K562 (cell line): Measurements from ENCODE around the gene PRKAA2. TPM values are rescaled to one million over a fixed set of nuclear protein-coding genes. Genes with fewer than 3 reads are reported as not detected.

Experiments
- ATAC-seq: fragments of 200-7000 bp; cut with Tn5 transposase; 3 replicates; pipeline ENCODE4 v1.9.1; 2020; ENCODE audit warnings: moderate library complexity
- BruUV-seq: library from RNA; stranded (reverse); fragments of 400-500 nt; replicated peaks from 2 replicates; lab custom pipeline; 2021; lab: Mats Ljungman, UMichigan
- CTCF ChIA-PET: fragments of 300-600 bp; formaldehyde crosslinking; extraction: SDS; loops from one replicate; lab custom pipeline; 2021; ENCODE audit warnings: low intra/inter-chr PET ratio; lab: Yijun Ruan, JAX
- POLR2A ChIA-PET: fragments of 300-600, 350-650 bp; sonication (Branson Sonifier 250); formaldehyde crosslinking; extraction: SDS; loops from one replicate; lab custom pipeline; 2021; ENCODE audit warnings: antibody characterized with exemption, inconsistent platforms; lab: Yijun Ruan, JAX
- DNase-seq, 4 experiments: peaks; one replicate each; pipeline versions ENCODE4 v3.0.0 to v3.0.0-alpha.2; 2011 to 2018; ENCODE audit warnings: low spot score in 3 of 4, mixed read lengths in 3 of 4; ENCODE audit errors: extremely low read depth in 1 of 4
- FAIRE-seq: peaks from 2 replicates; lab custom pipeline; 2011; peaks lifted over from hg19 to GRCh38; lab: Jason Lieb, UNC
- H2AFZ ChIP-seq: 2 replicates; pipeline ENCODE4 v1.6.0; 2011; ENCODE audit warnings: low read depth, low read length, control low read depth, inconsistent platforms
- H3K27ac ChIP-seq: fragments of 200-600 bp; 3 replicates; pipeline ENCODE4 v1.8.0; 2011; ENCODE audit warnings: low read depth, mild to moderate bottlenecking, control low read depth, inconsistent platforms, low read length, moderate library complexity, mixed read lengths; ENCODE audit errors: extremely low read depth
- H3K27me3 ChIP-seq, 2 experiments: fragments of 300-600 bp in 1 of 2; 2 replicates in 1 of 2; 3 replicates in 1 of 2; pipeline versions ENCODE4 v1.6.0 to v1.8.0; 2011; ENCODE audit warnings: inconsistent platforms in 2 of 2, low read length in 2 of 2, mild to moderate bottlenecking in 1 of 2, mixed read lengths in 1 of 2, moderate library complexity in 1 of 2; ENCODE audit not compliant: control insufficient read depth in 2 of 2, insufficient read depth in 2 of 2
- H3K36me3 ChIP-seq: fragments of 300-600 bp; 3 replicates; pipeline ENCODE4 v1.8.0; 2011; ENCODE audit warnings: mild to moderate bottlenecking, low read length, inconsistent platforms; ENCODE audit not compliant: control insufficient read depth, insufficient read depth
- H3K4me1 ChIP-seq, 2 experiments: fragments of 200-600 bp in 1 of 2; replicated peaks in 1 of 2; 2 replicates in 1 of 2; 3 replicates in 1 of 2; pipeline versions ENCODE4 v1.5.1 to v1.8.0; 2011; ENCODE audit warnings: inconsistent platforms in 2 of 2, low read length in 2 of 2, mild to moderate bottlenecking in 1 of 2, mixed read lengths in 1 of 2, moderate library complexity in 1 of 2; ENCODE audit not compliant: control insufficient read depth in 2 of 2, insufficient read depth in 2 of 2
- H3K4me2 ChIP-seq: 2 replicates; pipeline ENCODE4 v1.6.1; 2011; ENCODE audit warnings: low read length, control low read depth, inconsistent platforms, mixed read lengths; ENCODE audit not compliant: insufficient read depth
- H3K4me3 ChIP-seq: fragments of 200-600 bp; sonication (generic), shearing (Covaris generic); 2 replicates; pipeline ENCODE4 v1.5.1; 2016; ENCODE audit warnings: control low read depth, inconsistent platforms
- H3K79me2 ChIP-seq: fragments of 200-600 bp; 3 replicates; pipeline ENCODE4 v1.8.0; 2011; ENCODE audit warnings: low read length, inconsistent platforms; ENCODE audit not compliant: control insufficient read depth, insufficient read depth
- H3K9ac ChIP-seq, 2 experiments: 2 replicates each; pipeline versions ENCODE4 v1.6.0 to v1.6.1; 2011; ENCODE audit warnings: low read depth in 2 of 2, low read length in 2 of 2, control low read depth in 1 of 2, inconsistent platforms in 1 of 2, mild to moderate bottlenecking in 1 of 2, mixed read lengths in 1 of 2; ENCODE audit not compliant: insufficient read depth in 1 of 2
- H3K9me1 ChIP-seq: one replicate; pipeline ENCODE4 v1.6.0; 2011; ENCODE audit warnings: inconsistent platforms, mild to moderate bottlenecking, low read length, moderate library complexity; ENCODE audit not compliant: control insufficient read depth, insufficient read depth
- H3K9me3 ChIP-seq: replicated peaks from 2 replicates; pipeline ENCODE4 v1.5.1; 2011; ENCODE audit warnings: low read depth, low read length, inconsistent platforms; ENCODE audit not compliant: control insufficient read depth, insufficient read depth
- H4K20me1 ChIP-seq: replicated peaks from 2 replicates; pipeline ENCODE4 v1.6.1; 2011; ENCODE audit warnings: low read length, inconsistent platforms, mixed read lengths; ENCODE audit not compliant: control insufficient read depth, insufficient read depth
- AFF4 ChIP-seq: sonication (generic); formaldehyde crosslinking; IDR thresholded peaks from 2 replicates; pipeline ENCODE4 v1.8.0; 2023; ENCODE audit warnings: mild to moderate bottlenecking, missing genetic modification reagents
- E2F5 ChIP-seq: sonication (generic); formaldehyde crosslinking; IDR thresholded peaks from 2 replicates; pipeline ENCODE4 v1.8.0; 2022; ENCODE audit warnings: mild to moderate bottlenecking, missing genetic modification reagents
- FOXA1 ChIP-seq: fragments of 450-650 bp; IDR thresholded peaks from 2 replicates; pipeline ENCODE4 v1.6.1; 2016; ENCODE audit warnings: mild to moderate bottlenecking, borderline replicate concordance
- GATA2 ChIP-seq: sonication (generic); formaldehyde crosslinking; IDR thresholded peaks from 2 replicates; pipeline ENCODE4 v1.4.0; 2020; ENCODE audit warnings: mild to moderate bottlenecking, missing genetic modification reagents
- HLTF ChIP-seq: fragments of 450-650 bp; IDR thresholded peaks from 2 replicates; pipeline ENCODE4 v1.6.1; 2016
- HOXB6 ChIP-seq: fragments of 250-450 bp; sonication (Bioruptor Pico); IDR thresholded peaks from 2 replicates; pipeline ENCODE4 v1.5.1; 2022; ENCODE audit warnings: mild to moderate bottlenecking, borderline replicate concordance
- MTF1 ChIP-seq: fragments of 250-450 bp; sonication (Bioruptor Pico); IDR thresholded peaks from 2 replicates; pipeline ENCODE4 v1.9.0; 2021; ENCODE audit warnings: moderate library complexity, mild to moderate bottlenecking, inconsistent platforms, borderline replicate concordance
- NFIC ChIP-seq: fragments of 450-650 bp; IDR thresholded peaks from 2 replicates; pipeline ENCODE4 v1.6.1; 2017; ENCODE audit warnings: mild to moderate bottlenecking, inconsistent platforms
- SUPT5H ChIP-seq: fragments of 450-650 bp; IDR thresholded peaks from 2 replicates; pipeline ENCODE4 v1.6.1; 2016
- ZBTB33 ChIP-seq: sonication (generic); formaldehyde crosslinking; IDR thresholded peaks from 2 replicates; pipeline ENCODE4 v1.8.1; 2023; ENCODE audit warnings: mild to moderate bottlenecking, missing genetic modification reagents
- WGBS: fragments of 100-300 bp; shearing (Covaris generic); methylation state at CpG from one replicate; pipeline ENCODE4 v1.1.6; 2016; ENCODE audit warnings: low coverage, mixed read lengths; ENCODE audit not compliant: insufficient coverage; ENCODE audit errors: missing lambda C conversion rate; 5-methylcytosine and 5-hydroxymethylcytosine counted together
- in situ Hi-C: fragments of 300-500 bp; cut with MboI; formaldehyde crosslinking; loops from 4 replicates; pipeline ENCODE4 v1.15.0; 2018; ENCODE audit warnings: inconsistent platforms, mixed read lengths
- intact Hi-C: fragments of 100-400 bp; cut with micrococcal nuclease; formaldehyde crosslinking; loops from 2 replicates; pipeline ENCODE4 v1.14.2; 2022
- polyA plus RNA-seq, 8 experiments: library from polyadenylated mRNA; depleted of rRNA in 4 of 8; stranded (reverse) in 5 of 8; unstranded in 3 of 8; fragments of >200 nt; fragmentation: Nextera tagmentation in 2 of 8; fragmentation: Illumina TruSeq in 1 of 8; extraction: Ambion mirVana in 2 of 8; extraction: Trizol in 1 of 8; gene quantifications; 2 replicates each; pipeline versions ENCODE4 v1.2.1 to v1.2.3, GENCODE V29; 2011 to 2014; ENCODE audit warnings: inconsistent platforms in 1 of 8, missing spikeins in 1 of 8
- total RNA-seq, 7 experiments: library from RNA; depleted of rRNA in 6 of 7; stranded (reverse); fragments of >200 nt in 6 of 7; fragmentation: Illumina TruSeq in 2 of 7; extraction: Trizol in 2 of 7; gene quantifications; 2 replicates each; pipeline versions ENCODE4 v1.2.1 to v1.2.3, GENCODE V29; 2011 to 2021; ENCODE audit warnings: low replicate concordance in 1 of 7

Gene PRKAA2
- total and polyA plus RNA-seq, 9 of the 15 experiments (the other 6 are each of a cell fraction or from before 2014, with no cell fraction given), result 0.01 TPM; not detected in 8

- no peak for TF ChIP-seq GATA2 (CRISPR knock-in tag)
- ATAC-seq, result no peak
- H3K36me3 ChIP-seq, result no peaks in the 10 kb centered on the region
- H4K20me1 ChIP-seq, result no peaks in the 10 kb centered on the region
- no peaks in the 10 kb centered on the region for H3K27me3 ChIP-seq
- CTCF ChIA-PET, result no interaction called here
- H3K4me3 ChIP-seq, result no peak overlapping the region
- no peak overlapping the region for H3K4me2 ChIP-seq
- no peak overlapping the region for H2AFZ ChIP-seq
- BruUV-seq, result no TSS peak
- FAIRE-seq, result no peak
- no peaks in the 10 kb centered on the region for H3K9me3 ChIP-seq
- no peak for DNase-seq
- WGBS, result 0% methylated on average over 3 of the region's 3 CpGs
- POLR2A ChIA-PET, result interaction anchor here (0.6 to 1.0 kb wide), 2 partner anchors 10 to 1537 kb away, joined by 4 read pairs; no protein-coding TSS in a partner anchor
- no peaks in the 10 kb centered on the region for H3K9me1 ChIP-seq
- H3K79me2 ChIP-seq, result no peaks in the 10 kb centered on the region
- H3K9ac ChIP-seq, result no peak overlapping the region
- intact Hi-C loops (no loop called here), in situ Hi-C loops (no loop called here)
- H3K27ac ChIP-seq, result no peak overlapping the region
- no peaks in the 10 kb centered on the region for H3K4me1 ChIP-seq
Measured at GRCh38 chr1:56663846-56664245, 18.7 kb downstream of the PRKAA2 start.

GRCh38 chr1:56665384-56665783 is 20.3 kb downstream of the PRKAA2 start:
- H3K79me2 ChIP-seq, result no peaks in the 10 kb centered on the region
- no TSS peak for BruUV-seq
- no peaks in the 10 kb centered on the region for H4K20me1 ChIP-seq
- intact Hi-C loops, result no loop called here
- H2AFZ ChIP-seq, result no peak overlapping the region
- H3K9ac ChIP-seq, result no peak overlapping the region
- 0% methylated on average over 1 of the region's 1 CpG for WGBS
- no peaks in the 10 kb centered on the region for H3K36me3 ChIP-seq
- CTCF ChIA-PET, result no interaction called here
- H3K4me2 ChIP-seq, result no peak overlapping the region
- in situ Hi-C loops, result no loop called here
- POLR2A ChIA-PET, result no interaction called here
- no peak overlapping the region for H3K4me3 ChIP-seq
- ATAC-seq (no peak), DNase-seq (no peak), FAIRE-seq (no peak)
- no peaks in the 10 kb centered on the region for H3K27me3 ChIP-seq
- H3K9me3 ChIP-seq, result no peaks in the 10 kb centered on the region
- no peaks in the 10 kb centered on the region for H3K9me1 ChIP-seq
- no peaks in the 10 kb centered on the region for H3K4me1 ChIP-seq
- no peak overlapping the region for H3K27ac ChIP-seq
- no peak for TF ChIP-seq ZBTB33 (CRISPR knock-in tag)
- no peak for TF ChIP-seq AFF4 (CRISPR knock-in tag)
- TF ChIP-seq HLTF, result no peak
- TF ChIP-seq FOXA1, result no peak
- no peak for TF ChIP-seq SUPT5H
- no peak for TF ChIP-seq NFIC
- no peak for TF ChIP-seq E2F5
- TF ChIP-seq MTF1, result no peak
- TF ChIP-seq HOXB6 (CRISPR knock-in tag), result no peak
